GM12878 (cell line): ENCODE data around the gene AK8.
A peak's percentile ranks its signal among the peaks of the same experiment; 100 is the strongest.

Source experiments
- ATF3 ChIP-seq: IDR thresholded peaks from 2 replicates; pipeline ENCODE4 v1.6.1; 2011; ENCODE audit warnings: low read depth, mild to moderate bottlenecking, low read length, moderate library complexity, borderline replicate concordance; ENCODE audit errors: extremely low read depth
- CTCF ChIP-seq, 3 experiments: IDR thresholded peaks in 2 of 3; conservative IDR thresholded peaks in 1 of 3; 2 replicates each; pipeline ENCODE4 v1.5.1; 2011; ENCODE audit warnings: low read depth in 3 of 3, low read length in 3 of 3, mild to moderate bottlenecking in 3 of 3, control low read depth in 2 of 3, moderate library complexity in 2 of 3, inconsistent platforms in 1 of 3, mixed read lengths in 1 of 3; ENCODE audit not compliant: control insufficient read depth in 2 of 3, insufficient read depth in 1 of 3; ENCODE audit errors: extremely low read depth in 1 of 3
- EGR1 ChIP-seq, 2 experiments: IDR thresholded peaks; 1 replicate in 1 of 2; 2 replicates in 1 of 2; pipeline ENCODE4 v1.6.1; 2011 to 2012; ENCODE audit warnings: low read depth in 2 of 2, low read length in 2 of 2, borderline replicate concordance in 1 of 2, mild to moderate bottlenecking in 1 of 2, moderate library complexity in 1 of 2
- HDAC6 ChIP-seq: fragments of 200-600 bp; sonication (generic); IDR thresholded peaks from one replicate; pipeline ENCODE4 v1.8.0; 2017; ENCODE audit warnings: antibody characterized with exemption; ENCODE audit not compliant: unreplicated experiment
- JUND ChIP-seq: IDR thresholded peaks from 2 replicates; pipeline ENCODE4 v1.6.1; 2012; ENCODE audit warnings: low read depth, mild to moderate bottlenecking, low read length, improper control_type of control experiment, moderate library complexity
- NRF1 ChIP-seq: conservative IDR thresholded peaks from 2 replicates; pipeline ENCODE4 v1.6.1; 2011; ENCODE audit warnings: mild to moderate bottlenecking, low read depth, low read length, improper control_type of control experiment
- POLR2A ChIP-seq: IDR thresholded peaks from 2 replicates; pipeline ENCODE4 v1.6.1; 2011; ENCODE audit warnings: low read depth, mild to moderate bottlenecking, low read length
- POLR2AphosphoS5 ChIP-seq: IDR thresholded peaks from 2 replicates; pipeline ENCODE4 v1.6.1; 2011; ENCODE audit warnings: mild to moderate bottlenecking, low read length, inconsistent platforms
- RFX5 ChIP-seq: IDR thresholded peaks from 2 replicates; pipeline ENCODE4 v1.6.1; 2011; ENCODE audit warnings: low read depth, low read length, improper control_type of control experiment
- ZBTB11 ChIP-seq: fragments of 450-650 bp; formaldehyde crosslinking; IDR thresholded peaks from 2 replicates; pipeline ENCODE4 v1.5.0; 2022; ENCODE audit warnings: mild to moderate bottlenecking, missing genetic modification characterization
- TF ChIP-seq, protein P1 (sequence below): IDR thresholded peaks from 2 replicates; pipeline ENCODE4 v1.6.1; 2012; ENCODE audit warnings: low read depth, low read length, improper control_type of control experiment
- TF ChIP-seq, protein P2 (sequence below): fragments of 450-650 bp; IDR thresholded peaks from 2 replicates; pipeline ENCODE4 v1.6.1; 2017; ENCODE audit warnings: antibody characterized with exemption, mild to moderate bottlenecking, moderate library complexity

GRCh38 chr9:132877824-132878694 lies at the start of gene AK8:
- TF ChIP-seq ZBTB11 (CRISPR knock-in tag) (no peak), POLR2AphosphoS5 (no peak), EGR1 (IDR thresholded peaks at IDR 0.05; ENCODE audit: borderline replicate concordance in 1 of 2, low read depth in 2 of 2, low read length in 2 of 2) (peak in 1 of 2 experiments; percentile 70; a peak in 1 of 3 replicates), POLR2A (peak; percentile 70), ATF3 (peak; percentile 78; the same call in 1 of the 2 replicates), RFX5 (peak; percentile 67; the same call in 1 of the 2 replicates), NRF1 (no peak), HDAC6 (no peak), CTCF (IDR thresholded peaks at IDR 0.05 in 2 of 3, conservative IDR thresholded peaks at IDR 0.05 in 1 of 3; ENCODE audit: control insufficient read depth in 2 of 3, extremely low read depth in 1 of 3, insufficient read depth in 1 of 3, low read depth in 3 of 3, low read length in 3 of 3) (no peak), JUND (no peak)
- TF ChIP-seq, protein P1, sequence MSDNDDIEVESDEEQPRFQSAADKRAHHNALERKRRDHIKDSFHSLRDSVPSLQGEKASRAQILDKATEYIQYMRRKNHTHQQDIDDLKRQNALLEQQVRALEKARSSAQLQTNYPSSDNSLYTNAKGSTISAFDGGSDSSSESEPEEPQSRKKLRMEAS, result no peak
- TF ChIP-seq, protein P2, sequence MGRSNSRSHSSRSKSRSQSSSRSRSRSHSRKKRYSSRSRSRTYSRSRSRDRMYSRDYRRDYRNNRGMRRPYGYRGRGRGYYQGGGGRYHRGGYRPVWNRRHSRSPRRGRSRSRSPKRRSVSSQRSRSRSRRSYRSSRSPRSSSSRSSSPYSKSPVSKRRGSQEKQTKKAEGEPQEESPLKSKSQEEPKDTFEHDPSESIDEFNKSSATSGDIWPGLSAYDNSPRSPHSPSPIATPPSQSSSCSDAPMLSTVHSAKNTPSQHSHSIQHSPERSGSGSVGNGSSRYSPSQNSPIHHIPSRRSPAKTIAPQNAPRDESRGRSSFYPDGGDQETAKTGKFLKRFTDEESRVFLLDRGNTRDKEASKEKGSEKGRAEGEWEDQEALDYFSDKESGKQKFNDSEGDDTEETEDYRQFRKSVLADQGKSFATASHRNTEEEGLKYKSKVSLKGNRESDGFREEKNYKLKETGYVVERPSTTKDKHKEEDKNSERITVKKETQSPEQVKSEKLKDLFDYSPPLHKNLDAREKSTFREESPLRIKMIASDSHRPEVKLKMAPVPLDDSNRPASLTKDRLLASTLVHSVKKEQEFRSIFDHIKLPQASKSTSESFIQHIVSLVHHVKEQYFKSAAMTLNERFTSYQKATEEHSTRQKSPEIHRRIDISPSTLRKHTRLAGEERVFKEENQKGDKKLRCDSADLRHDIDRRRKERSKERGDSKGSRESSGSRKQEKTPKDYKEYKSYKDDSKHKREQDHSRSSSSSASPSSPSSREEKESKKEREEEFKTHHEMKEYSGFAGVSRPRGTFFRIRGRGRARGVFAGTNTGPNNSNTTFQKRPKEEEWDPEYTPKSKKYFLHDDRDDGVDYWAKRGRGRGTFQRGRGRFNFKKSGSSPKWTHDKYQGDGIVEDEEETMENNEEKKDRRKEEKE, result no peak
